Measurements from ENCODE around the gene MOV10. TPM values are rescaled to one million over a fixed set of nuclear protein-coding genes. Genes with fewer than 3 reads are reported as not detected.

The MOV10 gene
- polyA plus RNA-seq (2013, experiment 1 of 2) = 43.7 TPM
- polyA plus RNA-seq (2013, experiment 2 of 2) = 43.9 TPM

- Histone ChIP-seq H3K36me3 (ENCODE audit: insufficient read depth, low read length) (peaks cover 23% of the 10 kb centered on the region), H3K4me3 (ENCODE audit: low read length) (peak within 1 kb of the TSS; percentile 96), H3K27me3 (ENCODE audit: insufficient read depth, low read length) (peaks cover 10% of the 10 kb centered on the region), H3K27ac (ENCODE audit: low read depth, low read length) (peak within 1 kb of the TSS; percentile 80), H3K9ac (ENCODE audit: low read depth, low read length) (peak within 1 kb of the TSS; percentile 86), H3K9me3 (ENCODE audit: insufficient read depth, low read depth, low read length) (no peaks in the 10 kb centered on the region), H3K4me1 (ENCODE audit: insufficient read depth, low read length) (peaks cover 40% of the 10 kb centered on the region)
- whole genome bisulfite sequencing = under 1% methylated on average over 30 of the region's 30 CpGs
Observed at GRCh38 chr1:112674440-112674985, at the start of gene MOV10. TSS of gene MOV10 (plus strand) at chr1:112674659. CDS start at chr1:112674913, 254 bp downstream.

- H3K36me3 ChIP-seq (ENCODE audit: insufficient read depth, low read length) = peaks cover 18% of the 10 kb centered on the region
- WGBS = 92% methylated on average over 2 of the region's 2 CpGs
- H3K4me3 ChIP-seq (ENCODE audit: low read length) = no peak overlapping the region
- no peaks in the 10 kb centered on the region for H3K9me3 ChIP-seq (ENCODE audit: insufficient read depth, low read depth, low read length)
- peaks cover 4% of the 10 kb centered on the region; the same call in 1 of the 2 replicates for H3K4me1 ChIP-seq (ENCODE audit: insufficient read depth, low read length)
- H3K27ac ChIP-seq (ENCODE audit: low read depth, low read length) = no peak overlapping the region
- no peaks in the 10 kb centered on the region for H3K27me3 ChIP-seq (ENCODE audit: insufficient read depth, low read length)
- H3K9ac ChIP-seq (ENCODE audit: low read depth, low read length) = no peak overlapping the region
Observed at GRCh38 chr1:112625696-112626095, 48.8 kb upstream of the MOV10 start.

GRCh38 chr1:112626193-112626592 lies 48.3 kb upstream of the MOV10 start:
- WGBS = 95% methylated on average over 5 of the region's 5 CpGs

GRCh38 chr1:112626887-112627286 lies 47.6 kb upstream of the MOV10 start:
- H3K27ac ChIP-seq (ENCODE audit: low read depth, low read length) = no peak overlapping the region
- H3K27me3 ChIP-seq (ENCODE audit: insufficient read depth, low read length) = no peaks in the 10 kb centered on the region
- no peak overlapping the region for H3K4me3 ChIP-seq (ENCODE audit: low read length)
- no peaks in the 10 kb centered on the region for H3K9me3 ChIP-seq (ENCODE audit: insufficient read depth, low read depth, low read length)
- peaks cover 21% of the 10 kb centered on the region for H3K36me3 ChIP-seq (ENCODE audit: insufficient read depth, low read length)
- H3K4me1 ChIP-seq (ENCODE audit: insufficient read depth, low read length) = no peaks in the 10 kb centered on the region
- no peak overlapping the region for H3K9ac ChIP-seq (ENCODE audit: low read depth, low read length)

More at GRCh38 chr1:112626193-112626592, 48.3 kb upstream of the MOV10 start:
- Histone ChIP-seq H3K27me3 (ENCODE audit: insufficient read depth, low read length) (no peaks in the 10 kb centered on the region), H3K4me1 (ENCODE audit: insufficient read depth, low read length) (no peaks in the 10 kb centered on the region), H3K4me3 (ENCODE audit: low read length) (no peak overlapping the region), H3K27ac (ENCODE audit: low read depth, low read length) (no peak overlapping the region), H3K9me3 (ENCODE audit: insufficient read depth, low read depth, low read length) (no peaks in the 10 kb centered on the region), H3K36me3 (ENCODE audit: insufficient read depth, low read length) (peaks cover 21% of the 10 kb centered on the region), H3K9ac (ENCODE audit: low read depth, low read length) (no peak overlapping the region)

- Histone ChIP-seq H3K27ac (ENCODE audit: low read depth, low read length) (no peak overlapping the region), H3K9me3 (ENCODE audit: insufficient read depth, low read depth, low read length) (no peaks in the 10 kb centered on the region), H3K27me3 (ENCODE audit: insufficient read depth, low read length) (no peaks in the 10 kb centered on the region), H3K36me3 (ENCODE audit: insufficient read depth, low read length) (peaks cover 21% of the 10 kb centered on the region), H3K4me1 (ENCODE audit: insufficient read depth, low read length) (no peaks in the 10 kb centered on the region), H3K9ac (ENCODE audit: low read depth, low read length) (no peak overlapping the region), H3K4me3 (ENCODE audit: low read length) (no peak overlapping the region)
- WGBS = 88% methylated on average over 2 of the region's 2 CpGs
Observed at GRCh38 chr1:112628516-112628915, 45.9 kb upstream of the MOV10 start.

- no peak overlapping the region for H3K27ac ChIP-seq (ENCODE audit: low read depth, low read length)
- H3K4me3 ChIP-seq (ENCODE audit: low read length) = no peak overlapping the region
- H3K9me3 ChIP-seq (ENCODE audit: insufficient read depth, low read depth, low read length) = no peaks in the 10 kb centered on the region
- H3K27me3 ChIP-seq (ENCODE audit: insufficient read depth, low read length) = no peaks in the 10 kb centered on the region
- H3K9ac ChIP-seq (ENCODE audit: low read depth, low read length) = no peak overlapping the region
- H3K4me1 ChIP-seq (ENCODE audit: insufficient read depth, low read length) = no peaks in the 10 kb centered on the region
- peaks cover 21% of the 10 kb centered on the region for H3K36me3 ChIP-seq (ENCODE audit: insufficient read depth, low read length)
Observed at GRCh38 chr1:112629256-112629655, 45.2 kb upstream of the MOV10 start.

- WGBS = 100% methylated on average over 2 of the region's 2 CpGs
- no peaks in the 10 kb centered on the region for H3K27me3 ChIP-seq (ENCODE audit: insufficient read depth, low read length)
- H3K36me3 ChIP-seq (ENCODE audit: insufficient read depth, low read length) = peaks cover 12% of the 10 kb centered on the region
- H3K27ac ChIP-seq (ENCODE audit: low read depth, low read length) = no peak overlapping the region
- peaks cover 7% of the 10 kb centered on the region for H3K4me1 ChIP-seq (ENCODE audit: insufficient read depth, low read length)
- H3K4me3 ChIP-seq (ENCODE audit: low read length) = no peak overlapping the region
- H3K9ac ChIP-seq (ENCODE audit: low read depth, low read length) = no peak overlapping the region
- no peaks in the 10 kb centered on the region for H3K9me3 ChIP-seq (ENCODE audit: insufficient read depth, low read depth, low read length)
Observed at GRCh38 chr1:112633628-112634027, 40.8 kb upstream of the MOV10 start.

- no peak overlapping the region for H3K4me3 ChIP-seq (ENCODE audit: low read length)
- peaks cover 5% of the 10 kb centered on the region; the same call in 1 of the 2 replicates for H3K9me3 ChIP-seq (ENCODE audit: insufficient read depth, low read depth, low read length)
- peaks cover 7% of the 10 kb centered on the region for H3K4me1 ChIP-seq (ENCODE audit: insufficient read depth, low read length)
- no peaks in the 10 kb centered on the region for H3K27me3 ChIP-seq (ENCODE audit: insufficient read depth, low read length)
- no peak overlapping the region for H3K27ac ChIP-seq (ENCODE audit: low read depth, low read length)
- H3K9ac ChIP-seq (ENCODE audit: low read depth, low read length) = no peak overlapping the region
- H3K36me3 ChIP-seq (ENCODE audit: insufficient read depth, low read length) = peaks cover 10% of the 10 kb centered on the region
Observed at GRCh38 chr1:112634367-112634766, 40.1 kb upstream of the MOV10 start.

GRCh38 chr1:112636056-112636455 lies 38.4 kb upstream of the MOV10 start:
- Histone ChIP-seq H3K4me1 (ENCODE audit: insufficient read depth, low read length) (peaks cover 7% of the 10 kb centered on the region), H3K4me3 (ENCODE audit: low read length) (no peak overlapping the region), H3K9ac (ENCODE audit: low read depth, low read length) (no peak overlapping the region), H3K36me3 (ENCODE audit: insufficient read depth, low read length) (peaks cover 3% of the 10 kb centered on the region; the same call in 1 of the 2 replicates), H3K9me3 (ENCODE audit: insufficient read depth, low read depth, low read length) (peaks cover 6% of the 10 kb centered on the region; the same call in 1 of the 2 replicates), H3K27me3 (ENCODE audit: insufficient read depth, low read length) (no peaks in the 10 kb centered on the region), H3K27ac (ENCODE audit: low read depth, low read length) (no peak overlapping the region)
- WGBS = 89% methylated on average over 1 of the region's 2 CpGs

- Histone ChIP-seq H3K9ac (ENCODE audit: low read depth, low read length) (no peak overlapping the region), H3K27ac (ENCODE audit: low read depth, low read length) (no peak overlapping the region), H3K27me3 (ENCODE audit: insufficient read depth, low read length) (no peaks in the 10 kb centered on the region), H3K9me3 (ENCODE audit: insufficient read depth, low read depth, low read length) (peaks cover 6% of the 10 kb centered on the region; the same call in 1 of the 2 replicates), H3K4me3 (ENCODE audit: low read length) (no peak overlapping the region), H3K4me1 (ENCODE audit: insufficient read depth, low read length) (peaks cover 7% of the 10 kb centered on the region), H3K36me3 (ENCODE audit: insufficient read depth, low read length) (peaks cover 3% of the 10 kb centered on the region; the same call in 1 of the 2 replicates)
Observed at GRCh38 chr1:112636597-112637253, 37.7 kb upstream of the MOV10 start.

- Histone ChIP-seq H3K4me1 (ENCODE audit: insufficient read depth, low read length) (peaks cover 7% of the 10 kb centered on the region), H3K27me3 (ENCODE audit: insufficient read depth, low read length) (no peaks in the 10 kb centered on the region), H3K4me3 (ENCODE audit: low read length) (no peak overlapping the region), H3K27ac (ENCODE audit: low read depth, low read length) (no peak overlapping the region), H3K9me3 (ENCODE audit: insufficient read depth, low read depth, low read length) (peaks cover 6% of the 10 kb centered on the region; the same call in 1 of the 2 replicates), H3K9ac (ENCODE audit: low read depth, low read length) (no peak overlapping the region), H3K36me3 (ENCODE audit: insufficient read depth, low read length) (peaks cover 3% of the 10 kb centered on the region; the same call in 1 of the 2 replicates)
- 88% methylated on average over 4 of the region's 4 CpGs for WGBS
Observed at GRCh38 chr1:112637254-112638109, 37.0 kb upstream of the MOV10 start.
